ENCODE results near the gene CTDSP2. TPM values are rescaled to one million over a fixed set of nuclear protein-coding genes. Genes with fewer than 3 reads are reported as not detected.

Gene CTDSP2
- total RNA-seq, 1 experiment from 2014 or later: 82.7 TPM

DNA sequence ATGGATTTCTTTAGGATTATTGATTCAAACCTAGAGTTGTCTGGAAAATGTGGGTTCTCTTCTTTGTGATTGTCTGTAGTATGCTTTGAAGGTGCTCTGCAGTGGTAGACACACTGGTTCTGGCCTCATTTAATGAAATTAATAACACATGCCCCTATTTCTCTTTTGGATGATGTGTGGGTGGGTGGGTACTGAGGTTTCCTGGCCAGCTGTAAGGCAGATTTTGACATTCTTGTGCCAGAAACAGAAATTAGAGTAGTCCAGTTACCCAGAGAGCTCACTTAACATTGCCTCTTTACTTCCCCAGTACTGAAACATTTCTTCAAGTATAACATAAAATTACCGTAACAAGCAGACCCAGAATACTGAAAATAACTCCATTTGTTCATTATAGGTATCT lies 49.5 kb downstream of the CTDSP2 start:
- Histone ChIP-seq H3K9me2 (ENCODE audit: insufficient read depth) (no peaks in the 10 kb centered on the region), H3K4me2 (ENCODE audit: low read length) (no peak overlapping the region), H3K27me3 (ENCODE audit: insufficient read depth, low read length) (no peaks in the 10 kb centered on the region), H3K9me3 (ENCODE audit: control insufficient read depth in 1 of 2, insufficient read depth in 1 of 2, low read depth in 1 of 2, low read length in 2 of 2) (no peaks in the 10 kb centered on the region), H4K20me1 (ENCODE audit: insufficient read depth) (no peaks in the 10 kb centered on the region), H3K36me3 (ENCODE audit: control insufficient read depth in 1 of 2, insufficient read depth in 2 of 2, low read length in 2 of 2) (peaks cover 27 to 30% of the 10 kb centered on the region in 2 experiments; a peak in 3 of 4 replicates), H3K27ac (ENCODE audit: low read depth, low read length) (no peak overlapping the region), H3K79me2 (ENCODE audit: insufficient read depth, low read length) (peaks cover 10% of the 10 kb centered on the region), H3K9ac (ENCODE audit: low read length) (no peak overlapping the region), H2AFZ (ENCODE audit: low read depth, low read length, poor library complexity, severe bottlenecking) (no peak overlapping the region), H3K4me1 (ENCODE audit: control insufficient read depth in 1 of 2, insufficient read depth in 2 of 2, low read length in 2 of 2) (peaks cover 0 to 8% of the 10 kb centered on the region in 2 experiments; a peak in 2 of 4 replicates), H3K4me3 (replicated peaks in 1 of 2; ENCODE audit: low read depth in 1 of 2, low read length in 2 of 2) (no peak overlapping the region)
- POLR2A ChIA-PET: interaction anchor here (1.1 kb wide), 1 partner anchor 9 kb away, joined by 3 read pairs; no protein-coding TSS in a partner anchor
- DNase-seq (ENCODE audit: low read depth, low spot score) (no peak), ATAC-seq (no peak)
- CTCF ChIA-PET: interaction anchor here (1.0 kb wide), 1 partner anchor 14 kb away, joined by 3 read pairs; no protein-coding TSS in a partner anchor
- TF ChIP-seq TCF7L2 (IDR thresholded peaks at IDR 0.05; ENCODE audit: borderline replicate concordance, extremely low read depth, insufficient read depth, insufficient read length): no peak
- TF ChIP-seq RAD21 (IDR thresholded peaks at IDR 0.05; ENCODE audit: low read depth): no peak
- TF ChIP-seq, protein P1, sequence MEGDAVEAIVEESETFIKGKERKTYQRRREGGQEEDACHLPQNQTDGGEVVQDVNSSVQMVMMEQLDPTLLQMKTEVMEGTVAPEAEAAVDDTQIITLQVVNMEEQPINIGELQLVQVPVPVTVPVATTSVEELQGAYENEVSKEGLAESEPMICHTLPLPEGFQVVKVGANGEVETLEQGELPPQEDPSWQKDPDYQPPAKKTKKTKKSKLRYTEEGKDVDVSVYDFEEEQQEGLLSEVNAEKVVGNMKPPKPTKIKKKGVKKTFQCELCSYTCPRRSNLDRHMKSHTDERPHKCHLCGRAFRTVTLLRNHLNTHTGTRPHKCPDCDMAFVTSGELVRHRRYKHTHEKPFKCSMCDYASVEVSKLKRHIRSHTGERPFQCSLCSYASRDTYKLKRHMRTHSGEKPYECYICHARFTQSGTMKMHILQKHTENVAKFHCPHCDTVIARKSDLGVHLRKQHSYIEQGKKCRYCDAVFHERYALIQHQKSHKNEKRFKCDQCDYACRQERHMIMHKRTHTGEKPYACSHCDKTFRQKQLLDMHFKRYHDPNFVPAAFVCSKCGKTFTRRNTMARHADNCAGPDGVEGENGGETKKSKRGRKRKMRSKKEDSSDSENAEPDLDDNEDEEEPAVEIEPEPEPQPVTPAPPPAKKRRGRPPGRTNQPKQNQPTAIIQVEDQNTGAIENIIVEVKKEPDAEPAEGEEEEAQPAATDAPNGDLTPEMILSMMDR (IDR thresholded peaks at IDR 0.05 in 2 of 3, conservative IDR thresholded peaks at IDR 0.05 in 1 of 3; ENCODE audit: borderline replicate concordance in 1 of 3, insufficient read depth in 1 of 3, low read depth in 2 of 3, low read length in 2 of 3): no peak
- TF ChIP-seq EZH2 (IDR thresholded peaks at IDR 0.05): no peak
- TF ChIP-seq YY1 (IDR thresholded peaks at IDR 0.05; ENCODE audit: extremely low read depth, insufficient replicate concordance, low read depth, low read length): no peak
- no peak for TF ChIP-seq ZNF274 (IDR thresholded peaks at IDR 0.05; ENCODE audit: low read depth, low read length)
- no peak for TF ChIP-seq EGR1 (IDR thresholded peaks at IDR 0.05; ENCODE audit: low read depth)
- no peak for TF ChIP-seq POLR2AphosphoS5 (IDR thresholded peaks at IDR 0.05; ENCODE audit: low read depth, low read length)
- no peak for TF ChIP-seq CEBPB (IDR thresholded peaks at IDR 0.05; ENCODE audit: low read depth)
- no TSS peak for BruUV-seq (replicated peaks)
- intact Hi-C loops (cut with micrococcal nuclease): no loop called here
- RAD21 ChIA-PET (ENCODE audit: low non-redundant PET in 1 of 2, low total read pairs in 2 of 2, uncharacterized antibody in 2 of 2, unreplicated experiment in 2 of 2): no interaction called here

All from HCT116 (cell line).